Stimulated activated naive B cell treated with anti-CD40 and anti-IgM and Interleukin-4, amounts not matched to agents 10 μg/mL and 1 μg/mL and 100 μg/mL, for 72 hours (primary cell): ENCODE results near the gene CFAP57.
A peak's percentile ranks its signal among the peaks of the same experiment; 100 is the strongest.

Experiments used
- ATAC-seq, 2 donors: fragments of 150-1000 bp; cut with Tn5 transposase; replicated peaks; 2 replicates each; pipeline ENCODE4 v1.10.0; 2021; ENCODE audit warnings: moderate library complexity in 1 of 2
- DNase-seq: peaks from one replicate; pipeline ENCODE4 v3.0.0; 2021
- H3K27ac Mint-ChIP-seq: one replicate; pipeline ENCODE4 v1.8.0; 2022; ENCODE audit warnings: mild to moderate bottlenecking, mixed read lengths
- H3K27me3 Mint-ChIP-seq, 2 donors: one replicate each; pipeline ENCODE4 v1.8.0; 2022; ENCODE audit warnings: mixed read lengths in 2 of 2
- H3K36me3 Mint-ChIP-seq, 2 donors: one replicate each; pipeline ENCODE4 v1.8.0; 2022; ENCODE audit warnings: mixed read lengths in 2 of 2, mild to moderate bottlenecking in 1 of 2
- H3K4me1 Mint-ChIP-seq, 2 donors: one replicate each; pipeline ENCODE4 v1.8.0; 2022; ENCODE audit warnings: mixed read lengths in 2 of 2, mild to moderate bottlenecking in 1 of 2
- H3K4me3 Mint-ChIP-seq, 2 donors: one replicate each; pipeline ENCODE4 v1.8.0; 2022; ENCODE audit warnings: mild to moderate bottlenecking in 2 of 2, mixed read lengths in 2 of 2, moderate library complexity in 1 of 2
- H3K9me3 Mint-ChIP-seq, 2 donors: one replicate each; pipeline ENCODE4 v1.8.0; 2022; ENCODE audit warnings: mixed read lengths in 2 of 2, mild to moderate bottlenecking in 1 of 2

CFAP57 gene

GRCh38 chr1:43266881-43267280, 94.8 kb downstream of the CFAP57 start:
- Mint-ChIP-seq H3K27ac (no peak overlapping the region), H3K9me3 (peaks cover 6 to 7% of the 10 kb centered on the region in 2 donors), H3K36me3 (peaks cover 0 to 3% of the 10 kb centered on the region in 2 donors), H3K27me3 (peaks cover 29 to 40% of the 10 kb centered on the region in 2 donors), H3K4me3 (no peak overlapping the region), H3K4me1 (peaks cover 13 to 20% of the 10 kb centered on the region in 2 donors)
- ATAC-seq (no peak), DNase-seq (no peak)

GRCh38 chr1:43267291-43267805, 95.2 kb downstream of the CFAP57 start:
- Mint-ChIP-seq H3K4me3 (no peak overlapping the region), H3K9me3 (peaks cover 6 to 7% of the 10 kb centered on the region in 2 donors), H3K27me3 (peaks cover 32 to 40% of the 10 kb centered on the region in 2 donors), H3K36me3 (peaks cover 0 to 3% of the 10 kb centered on the region in 2 donors), H3K4me1 (peaks cover 13 to 20% of the 10 kb centered on the region in 2 donors), H3K27ac (no peak overlapping the region)
- DNase-seq (no peak), ATAC-seq (no peak)

- H3K27me3 Mint-ChIP-seq = peaks cover 32 to 34% of the 10 kb centered on the region in 2 donors
- H3K27ac Mint-ChIP-seq = no peak overlapping the region
- H3K36me3 Mint-ChIP-seq = peaks cover 0 to 3% of the 10 kb centered on the region in 2 donors
- ATAC-seq (no peak), DNase-seq (no peak)
- peaks cover 13 to 20% of the 10 kb centered on the region in 2 donors for H3K4me1 Mint-ChIP-seq
- H3K4me3 Mint-ChIP-seq = no peak overlapping the region
- peaks cover 4% of the 10 kb centered on the region in 2 donors for H3K9me3 Mint-ChIP-seq
Observed at GRCh38 chr1:43267818-43268425, 95.8 kb downstream of the CFAP57 start.

GRCh38 chr1:43269627-43270375, 97.7 kb downstream of the CFAP57 start, which contains the start of gene TMEM125:
Gene TMEM125, plus strand, starts transcription at chr1:43269983. Its CDS starts 2,740 bp downstream, at chr1:43272723.
- peak within 1 kb of the TSS; percentile 53 for H3K27ac Mint-ChIP-seq
- H3K9me3 Mint-ChIP-seq = no peaks in the 10 kb centered on the region
- H3K27me3 Mint-ChIP-seq = peaks cover 32 to 34% of the 10 kb centered on the region in 2 donors
- DNase-seq = no peak
- no peak for ATAC-seq
- H3K36me3 Mint-ChIP-seq = no peaks in the 10 kb centered on the region
- peak within 1 kb of the TSS; percentile 68 to 76 for H3K4me3 Mint-ChIP-seq
- peaks cover 19 to 26% of the 10 kb centered on the region in 2 donors for H3K4me1 Mint-ChIP-seq

DNA sequence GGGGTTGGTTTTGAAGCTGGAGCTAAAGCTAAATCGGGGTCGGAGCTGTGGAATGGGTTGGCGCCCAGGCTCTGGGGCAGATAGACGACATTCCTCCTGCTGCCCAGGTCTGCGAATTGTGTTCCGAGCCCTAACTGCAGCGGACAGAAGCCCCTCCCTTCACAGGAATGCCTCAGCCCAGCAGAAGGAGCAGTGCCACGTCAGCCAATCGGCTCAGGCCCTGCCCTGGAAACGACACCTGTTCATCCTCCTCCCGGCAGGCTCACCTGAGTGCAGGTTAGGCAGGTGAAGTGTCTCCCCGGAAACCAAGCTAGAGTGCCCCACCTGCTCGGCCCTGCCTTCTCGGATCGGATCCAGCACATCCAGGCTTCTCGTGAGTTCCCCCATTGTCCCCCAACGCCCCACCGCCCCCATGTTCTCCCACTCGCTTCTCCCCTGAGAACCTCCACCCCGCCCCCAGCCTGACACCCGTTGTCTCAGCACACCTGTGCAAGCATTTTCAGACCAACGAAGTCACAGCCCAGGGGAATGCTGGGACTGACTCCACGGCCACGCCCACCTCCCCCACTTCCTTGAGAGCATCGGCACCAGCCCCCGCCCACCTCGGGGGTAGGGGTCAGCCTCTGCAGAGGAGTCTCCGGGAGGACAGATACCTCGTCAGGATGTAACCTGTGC, 98.4 kb downstream of the CFAP57 start:
- Mint-ChIP-seq H3K27me3 (peaks cover 32 to 34% of the 10 kb centered on the region in 2 donors), H3K36me3 (no peaks in the 10 kb centered on the region), H3K9me3 (peaks cover 0 to 4% of the 10 kb centered on the region in 2 donors), H3K4me3 (peak overlapping the region; percentile 68 to 76), H3K4me1 (peaks cover 22 to 26% of the 10 kb centered on the region in 2 donors), H3K27ac (no peak overlapping the region)
- ATAC-seq (peak in 1 of 2 donors; percentile 22), DNase-seq (no peak)

DNA sequence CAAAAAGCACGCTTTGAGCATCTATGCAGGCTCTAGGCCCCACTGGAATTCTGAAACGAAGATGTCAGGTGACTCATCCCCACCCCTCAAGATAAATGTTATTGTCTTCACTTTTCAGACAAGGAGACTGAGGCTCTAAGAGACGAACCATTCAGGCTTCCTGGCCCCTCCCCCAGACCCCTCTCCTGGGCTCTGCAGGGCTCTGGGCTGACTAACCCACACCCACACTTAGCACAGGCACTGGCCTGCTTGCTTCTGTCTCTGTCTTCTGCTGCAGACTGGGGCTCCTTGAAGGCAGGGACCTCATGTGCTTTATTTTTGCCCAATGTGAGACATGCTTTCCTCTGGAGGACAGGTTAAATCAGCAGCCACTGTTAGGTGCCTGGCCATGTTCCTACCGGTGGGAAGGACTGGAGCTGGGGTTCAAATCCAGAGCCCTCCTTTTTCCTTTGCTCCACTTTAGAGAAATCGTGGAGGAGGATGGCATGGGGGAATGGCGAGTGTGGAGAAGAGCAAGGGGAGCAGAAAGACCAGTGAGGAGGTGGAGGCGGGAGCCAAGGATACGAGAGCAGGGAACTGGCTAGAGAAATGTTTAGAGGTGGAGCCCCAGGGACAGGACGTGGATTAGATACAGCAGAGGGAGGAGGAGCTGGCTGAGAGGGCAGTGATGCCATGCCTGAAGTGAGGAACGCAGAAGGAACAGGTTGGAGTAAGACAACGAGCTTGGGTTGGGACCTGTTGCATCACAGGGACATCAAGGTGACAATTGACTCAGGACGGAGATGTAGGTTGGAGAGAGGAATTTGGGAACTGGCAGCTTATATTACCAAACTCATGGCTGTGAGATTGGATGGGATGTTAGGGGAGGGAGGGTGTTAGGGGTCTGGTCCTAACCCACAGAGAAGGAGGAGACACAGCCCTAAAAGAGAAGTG, 99.3 kb downstream of the CFAP57 start:
- Mint-ChIP-seq H3K36me3 (no peaks in the 10 kb centered on the region), H3K27me3 (peaks cover 32 to 34% of the 10 kb centered on the region in 2 donors), H3K4me3 (peak overlapping the region; percentile 68 to 76), H3K9me3 (peaks cover 0 to 4% of the 10 kb centered on the region in 2 donors), H3K4me1 (peaks cover 22 to 26% of the 10 kb centered on the region in 2 donors), H3K27ac (peak overlapping the region; percentile 27)
- DNase-seq = no peak
- peak in 1 of 2 donors; percentile 17 for ATAC-seq

GRCh38 chr1:43272161-43272560, 100.0 kb downstream of the CFAP57 start:
- DNase-seq = no peak
- Mint-ChIP-seq H3K27ac (no peak overlapping the region), H3K9me3 (peaks cover 0 to 4% of the 10 kb centered on the region in 2 donors), H3K4me1 (peaks cover 22 to 26% of the 10 kb centered on the region in 2 donors), H3K4me3 (no peak overlapping the region), H3K36me3 (no peaks in the 10 kb centered on the region), H3K27me3 (peaks cover 32 to 40% of the 10 kb centered on the region in 2 donors)
- no peak for ATAC-seq

DNA sequence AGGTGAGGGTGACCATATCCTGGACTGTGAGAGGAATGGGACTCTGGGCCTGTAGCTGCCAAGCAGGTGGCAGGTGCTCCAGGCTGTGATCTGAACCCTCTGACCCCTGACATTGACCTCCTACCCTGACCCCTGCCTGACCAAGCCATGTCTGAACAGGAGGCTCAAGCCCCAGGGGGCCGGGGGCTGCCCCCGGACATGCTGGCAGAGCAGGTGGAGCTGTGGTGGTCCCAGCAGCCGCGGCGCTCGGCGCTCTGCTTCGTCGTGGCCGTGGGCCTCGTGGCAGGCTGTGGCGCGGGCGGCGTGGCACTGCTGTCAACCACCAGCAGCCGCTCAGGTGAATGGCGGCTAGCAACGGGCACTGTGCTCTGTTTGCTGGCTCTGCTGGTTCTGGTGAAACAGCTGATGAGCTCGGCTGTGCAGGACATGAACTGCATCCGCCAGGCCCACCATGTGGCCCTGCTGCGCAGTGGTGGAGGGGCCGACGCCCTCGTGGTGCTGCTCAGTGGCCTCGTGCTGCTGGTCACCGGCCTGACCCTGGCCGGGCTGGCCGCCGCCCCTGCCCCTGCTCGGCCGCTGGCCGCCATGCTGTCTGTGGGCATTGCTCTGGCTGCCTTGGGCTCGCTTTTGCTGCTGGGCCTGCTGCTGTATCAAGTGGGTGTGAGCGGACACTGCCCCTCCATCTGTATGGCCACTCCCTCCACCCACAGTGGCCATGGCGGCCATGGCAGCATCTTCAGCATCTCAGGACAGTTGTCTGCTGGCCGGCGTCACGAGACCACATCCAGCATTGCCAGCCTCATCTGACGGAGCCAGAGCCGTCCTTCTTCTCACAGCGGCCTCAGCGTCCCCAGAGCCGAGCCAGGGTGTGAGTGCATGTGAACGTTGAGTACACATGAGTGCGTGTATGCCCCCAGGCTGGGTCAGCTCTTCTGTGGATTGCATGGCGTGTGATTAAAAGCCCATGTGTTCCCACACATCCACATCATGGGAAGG, 100.7 kb downstream of the CFAP57 start:
- H3K4me1 Mint-ChIP-seq = peaks cover 22 to 26% of the 10 kb centered on the region in 2 donors
- no peak overlapping the region for H3K4me3 Mint-ChIP-seq
- no peak overlapping the region for H3K27ac Mint-ChIP-seq
- no peak for ATAC-seq
- no peaks in the 10 kb centered on the region for H3K36me3 Mint-ChIP-seq
- DNase-seq = no peak
- peaks cover 32 to 33% of the 10 kb centered on the region in 2 donors for H3K27me3 Mint-ChIP-seq
- H3K9me3 Mint-ChIP-seq = peaks cover 0 to 4% of the 10 kb centered on the region in 2 donors

DNA sequence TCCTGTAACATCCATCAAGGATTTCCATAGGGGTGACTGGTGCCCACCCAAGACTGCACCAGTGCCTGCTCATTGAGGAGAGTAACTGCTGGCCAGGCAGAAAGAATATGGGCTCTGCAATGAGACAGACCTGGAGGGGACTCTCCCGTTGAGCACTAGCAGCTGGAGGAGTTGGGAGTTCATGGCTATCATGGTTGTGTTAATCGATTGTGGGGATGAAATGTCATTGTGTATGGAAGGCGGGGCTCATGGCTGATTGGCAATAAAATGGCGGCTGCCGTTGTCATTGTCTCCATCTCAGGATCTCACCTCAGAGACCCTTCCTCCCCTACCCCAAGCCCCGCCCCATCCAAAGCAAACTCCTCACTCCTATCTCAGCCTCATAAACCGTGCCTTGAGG, 101.6 kb downstream of the CFAP57 start:
- ATAC-seq (no peak), DNase-seq (no peak)
- H3K36me3 Mint-ChIP-seq = no peaks in the 10 kb centered on the region
- peaks cover 32 to 33% of the 10 kb centered on the region in 2 donors for H3K27me3 Mint-ChIP-seq
- H3K4me1 Mint-ChIP-seq = peaks cover 22 to 26% of the 10 kb centered on the region in 2 donors
- H3K27ac Mint-ChIP-seq = no peak overlapping the region
- no peak overlapping the region for H3K4me3 Mint-ChIP-seq
- H3K9me3 Mint-ChIP-seq = peaks cover 0 to 4% of the 10 kb centered on the region in 2 donors

GRCh38 chr1:43274125-43274803, 102.1 kb downstream of the CFAP57 start:
- DNase-seq (peak; percentile 22), ATAC-seq (peak; percentile 79 to 90)
- Mint-ChIP-seq H3K4me1 (peaks cover 22 to 26% of the 10 kb centered on the region in 2 donors), H3K27me3 (peaks cover 32% of the 10 kb centered on the region in 2 donors), H3K4me3 (peak overlapping the region in 1 of 2 donors; percentile 15), H3K9me3 (peaks cover 0 to 4% of the 10 kb centered on the region in 2 donors), H3K36me3 (no peaks in the 10 kb centered on the region), H3K27ac (peak overlapping the region; percentile 85)

DNA sequence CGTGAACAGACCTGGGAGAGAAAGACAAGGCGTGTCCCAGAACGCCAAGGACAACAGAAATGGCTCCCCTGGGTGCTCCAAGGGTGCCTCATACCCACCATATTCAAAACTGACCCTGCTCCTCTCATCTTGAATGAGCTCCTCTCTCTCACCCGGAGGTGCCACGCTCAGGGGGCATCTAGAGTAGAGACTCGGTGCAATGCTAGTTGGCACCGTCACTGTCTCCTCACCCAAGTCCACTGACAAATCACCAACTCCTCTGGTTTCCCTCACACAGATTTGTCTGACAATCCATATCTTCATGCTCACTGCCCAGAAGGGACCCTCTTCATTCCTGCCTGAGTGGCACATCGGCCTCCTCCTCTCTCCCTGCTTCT, 102.7 kb downstream of the CFAP57 start:
- Mint-ChIP-seq H3K36me3 (no peaks in the 10 kb centered on the region), H3K27me3 (peaks cover 27 to 28% of the 10 kb centered on the region in 2 donors), H3K9me3 (peaks cover 0 to 4% of the 10 kb centered on the region in 2 donors), H3K4me1 (peaks cover 21 to 22% of the 10 kb centered on the region in 2 donors), H3K27ac (peak overlapping the region; percentile 85), H3K4me3 (no peak overlapping the region)
- DNase-seq = no peak
- ATAC-seq = no peak
